HPDE6-E6E7 (cell line): ENCODE results near the gene ZNF20.
A peak's percentile ranks its signal among the peaks of the same experiment; 100 is the strongest.
"Not testable (repeated sequence)": the region's sequence is repeated elsewhere in the genome, so short reads cannot be mapped to it uniquely, and the experiment has no call there.

ENCODE experiments used
- DNase-seq: peaks from one replicate; pipeline ENCODE4 v3.0.0; 2011; ENCODE audit warnings: missing footprints; ENCODE audit errors: extremely low spot score

ZNF20 gene

DNA sequence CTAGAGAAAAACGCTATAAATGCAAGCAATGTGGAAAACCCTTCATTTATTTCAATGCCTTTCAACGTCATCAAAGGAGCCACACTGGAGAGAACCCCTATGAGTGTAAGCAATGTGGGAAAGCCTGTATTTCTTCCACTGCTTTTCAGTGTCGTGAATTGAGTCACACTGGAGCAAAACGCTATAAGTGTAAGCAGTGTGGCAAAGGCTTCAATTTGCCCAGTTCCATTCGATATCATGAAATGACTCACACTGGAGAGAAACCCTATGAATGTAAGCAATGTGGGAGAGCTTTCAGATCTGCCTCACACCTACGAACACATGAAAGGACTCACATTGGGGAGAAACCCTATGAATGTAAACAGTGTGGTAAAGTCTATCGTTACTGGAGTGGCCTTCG is 27.4 kb downstream of the ZNF20 start:
- DNase-seq, result no peak

DNA sequence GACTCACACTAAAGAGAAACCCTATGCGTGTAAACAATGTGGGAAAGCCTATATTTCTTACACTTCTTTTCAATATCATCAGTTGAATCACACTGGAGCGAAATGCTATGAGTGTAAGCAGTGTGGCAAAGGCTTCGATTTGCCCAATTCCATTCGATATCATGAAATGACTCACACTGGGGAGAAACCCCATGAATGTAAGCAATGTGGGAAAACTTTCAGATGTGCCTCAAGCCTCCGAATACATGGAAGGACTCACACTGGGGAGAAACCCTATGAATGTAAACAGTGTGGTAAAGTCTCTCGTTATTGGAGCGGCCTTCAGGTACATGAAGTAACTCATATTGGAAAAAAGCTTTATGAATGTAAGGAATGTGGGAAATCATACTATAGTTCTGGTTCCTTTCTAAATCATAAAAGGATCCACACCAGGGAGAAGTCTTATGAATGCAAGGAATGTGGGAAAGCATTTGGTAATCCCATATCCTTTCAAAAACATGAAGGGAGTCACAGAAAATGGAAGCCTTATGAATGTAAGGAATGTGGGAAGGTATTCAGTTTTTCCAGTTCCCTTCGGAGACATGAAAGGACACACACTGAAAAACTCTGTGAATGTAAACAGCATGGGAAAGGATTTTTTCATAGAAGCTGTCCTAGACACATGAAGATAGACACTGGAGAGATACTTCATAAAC is 28.1 kb downstream of the ZNF20 start:
- no peak for DNase-seq

DNA sequence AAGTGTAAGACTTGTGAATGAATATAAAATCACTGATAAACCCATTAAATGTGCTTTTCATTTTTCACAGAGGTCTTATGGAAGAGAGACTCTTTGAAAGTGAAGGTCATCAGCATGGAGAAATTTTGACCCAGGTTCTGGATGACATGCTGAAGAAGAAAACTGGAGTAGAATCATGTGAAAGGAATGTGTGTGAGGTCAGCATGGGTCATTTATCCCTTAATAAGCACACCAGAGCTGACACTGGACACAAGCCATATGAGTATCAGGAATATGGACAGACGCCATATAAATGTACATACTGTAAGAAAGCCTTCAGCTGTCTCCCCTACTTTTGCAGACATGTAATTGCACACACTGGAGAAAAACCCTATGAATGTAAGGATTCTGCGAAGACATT is 29.0 kb downstream of the ZNF20 start:
- DNase-seq, result no peak

DNA sequence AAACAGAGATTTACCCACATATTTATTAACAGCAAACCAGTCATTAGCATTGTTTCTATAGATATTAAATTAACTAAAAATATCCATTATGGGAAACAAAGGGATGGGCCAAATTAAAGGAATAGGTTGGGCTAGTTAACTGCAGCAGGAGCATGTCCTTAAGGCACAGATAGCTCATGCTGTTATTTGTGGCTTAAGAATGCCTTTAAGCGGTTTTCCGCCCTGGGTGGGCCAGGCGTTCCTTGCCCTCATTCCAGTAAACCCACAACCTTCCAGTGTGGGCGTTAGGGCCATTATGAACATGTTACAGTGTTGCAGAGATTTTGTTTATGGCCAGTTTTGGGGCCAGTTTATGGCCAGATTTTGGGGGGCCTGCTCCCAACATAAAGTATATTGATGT is 36.2 kb downstream of the ZNF20 start:
- not testable (repeated sequence) for DNase-seq

DNA sequence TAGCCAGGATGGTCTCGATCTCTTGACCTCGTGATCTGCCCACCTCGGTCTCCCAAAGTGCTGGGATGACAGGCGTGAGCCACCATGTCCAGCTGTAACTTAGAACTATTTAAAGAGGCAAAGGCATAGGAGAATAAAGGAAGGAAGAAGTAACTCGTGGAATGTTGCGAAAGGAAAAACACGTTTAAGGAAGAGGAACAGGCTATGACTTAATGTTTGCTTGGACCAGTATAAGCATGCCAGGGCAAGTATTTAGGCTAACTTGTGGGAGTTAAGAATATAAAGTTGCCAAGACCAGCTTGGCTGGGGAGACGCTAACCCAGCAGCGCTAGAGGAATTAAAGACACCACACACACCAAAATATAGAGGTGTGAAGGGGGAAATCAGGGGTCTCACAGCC is 42.1 kb downstream of the ZNF20 start:
- DNase-seq, result no peak

DNA sequence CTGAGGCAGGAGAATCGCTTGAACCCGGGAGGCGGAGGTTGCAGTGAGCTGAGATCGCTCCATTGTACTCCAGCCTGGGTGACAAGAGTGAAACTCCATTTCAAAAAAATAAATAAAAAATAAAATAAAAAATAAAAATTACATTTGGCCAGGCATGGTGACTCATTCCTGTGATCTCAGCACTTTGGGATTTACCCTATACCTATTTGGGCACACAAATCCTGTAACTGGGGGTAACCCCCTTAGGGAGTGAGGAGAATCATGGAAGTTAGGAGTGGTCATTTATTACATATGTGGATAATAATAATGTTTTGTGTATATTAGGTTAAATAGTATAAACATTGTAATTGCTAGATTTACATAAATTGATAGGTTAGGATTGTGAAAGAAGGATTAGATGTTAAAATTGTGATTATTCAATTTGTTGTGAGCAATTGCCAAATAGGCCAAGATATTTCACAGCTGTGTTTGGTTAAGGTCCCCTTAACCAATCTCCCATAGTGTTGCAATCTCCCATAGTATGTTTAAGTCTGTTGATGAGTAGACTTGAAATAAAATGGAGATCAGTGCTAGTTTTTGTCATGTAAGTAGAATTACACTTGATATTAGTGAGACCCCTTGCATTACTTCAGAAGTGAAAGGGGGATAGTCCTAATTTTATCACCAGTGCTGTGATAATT is 44.9 kb downstream of the ZNF20 start:
- DNase-seq, result no peak

DNA sequence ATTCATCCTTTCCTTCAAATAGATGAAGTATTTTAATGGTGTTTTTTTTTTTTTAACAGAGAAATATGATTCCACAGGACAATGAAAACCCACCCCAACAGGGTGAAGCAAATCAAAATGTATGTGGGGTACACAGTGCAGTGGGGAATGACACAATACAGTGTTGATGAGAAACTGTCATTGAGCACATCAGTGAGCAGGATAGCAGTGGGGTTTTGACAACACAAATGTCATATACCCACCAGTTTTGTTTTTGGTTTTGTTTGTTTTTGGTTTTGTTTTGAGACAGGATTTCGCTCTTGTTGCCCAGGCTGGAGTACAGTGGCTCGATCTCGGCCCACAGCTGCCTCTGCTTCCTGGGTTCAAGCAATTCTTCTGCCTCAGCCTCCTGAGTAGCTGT is 46.4 kb downstream of the ZNF20 start:
- DNase-seq, result no peak

DNA sequence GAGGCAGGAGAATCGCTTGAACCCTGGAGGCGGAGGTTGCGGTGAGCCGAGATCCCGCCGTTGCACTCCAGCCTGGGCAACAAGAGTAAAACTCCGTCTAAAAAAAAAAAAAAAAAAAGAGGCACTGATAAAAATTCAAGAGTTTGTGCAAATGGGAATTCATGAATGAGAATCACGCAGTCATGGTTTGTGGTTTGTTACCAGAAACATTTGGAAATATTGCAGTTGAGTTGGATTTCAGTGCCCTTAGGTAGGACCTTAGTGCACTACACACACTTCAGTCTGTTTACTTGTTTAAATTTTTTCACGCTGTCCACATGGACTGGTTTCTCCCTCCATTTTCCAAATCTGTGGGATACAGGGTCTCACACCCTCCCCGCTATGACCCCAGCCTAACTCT is 47.2 kb downstream of the ZNF20 start:
- DNase-seq, result no peak

DNA sequence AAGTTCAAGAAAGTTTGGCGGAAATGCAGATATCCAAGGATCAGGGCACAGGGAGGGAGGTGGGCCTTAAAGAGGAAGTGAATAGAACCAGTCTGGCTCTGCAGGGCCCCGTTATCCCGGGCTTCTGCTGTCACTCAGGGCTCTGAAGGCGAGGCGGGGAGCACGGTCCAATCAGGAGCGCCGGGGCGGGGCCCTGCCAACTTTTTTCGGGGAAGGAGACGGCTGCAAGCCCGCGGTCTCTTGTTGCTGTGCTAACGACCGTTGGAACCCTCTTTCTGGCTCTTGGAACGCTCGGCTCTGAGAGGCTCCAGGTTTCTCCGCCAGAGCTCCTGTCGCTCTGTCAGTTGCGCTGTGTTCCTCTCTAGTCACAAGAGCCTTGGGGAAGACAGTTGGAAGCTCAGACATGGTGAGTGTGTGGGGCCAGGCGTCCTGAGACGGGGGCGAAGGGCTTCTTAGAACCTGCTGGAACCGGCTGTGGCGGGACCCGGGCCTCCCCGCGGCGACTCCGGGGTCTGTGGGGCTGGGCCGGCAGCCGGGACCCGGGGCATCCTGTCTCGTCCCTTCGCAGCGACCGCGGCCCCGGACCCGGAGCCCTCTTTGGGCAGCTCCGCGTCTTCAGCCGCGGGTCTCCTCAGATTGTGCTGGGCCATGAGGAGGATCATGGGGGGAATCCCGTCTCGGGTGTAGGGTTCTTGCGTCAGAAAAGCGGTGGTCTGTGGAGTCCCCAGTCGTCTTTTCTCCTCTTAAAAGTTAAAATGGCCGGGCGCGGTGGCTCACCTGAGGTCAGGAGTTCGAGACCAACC is 47.9 kb downstream of the ZNF20 start:
- no peak for DNase-seq

DNA sequence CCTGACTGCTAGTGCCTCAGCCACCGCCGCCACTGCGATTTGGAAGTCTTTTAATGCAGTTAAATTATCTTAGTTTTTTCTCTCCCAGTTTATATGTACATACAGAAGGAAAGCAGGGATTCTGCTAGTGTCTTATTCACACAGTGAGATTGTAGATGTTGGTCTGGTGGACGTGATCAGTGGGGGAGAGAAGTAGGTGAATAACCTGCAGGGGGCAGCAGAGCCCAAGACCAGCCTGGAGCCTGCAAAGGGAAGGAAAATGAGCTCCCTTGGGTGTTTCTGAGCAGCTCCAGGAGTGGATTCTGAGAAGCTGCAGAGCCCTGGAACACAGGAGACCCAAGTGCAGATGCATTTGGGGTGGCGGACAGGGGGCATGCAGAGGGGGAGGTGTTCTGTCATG is 49.3 kb downstream of the ZNF20 start:
- DNase-seq, result peak; percentile 37

DNA sequence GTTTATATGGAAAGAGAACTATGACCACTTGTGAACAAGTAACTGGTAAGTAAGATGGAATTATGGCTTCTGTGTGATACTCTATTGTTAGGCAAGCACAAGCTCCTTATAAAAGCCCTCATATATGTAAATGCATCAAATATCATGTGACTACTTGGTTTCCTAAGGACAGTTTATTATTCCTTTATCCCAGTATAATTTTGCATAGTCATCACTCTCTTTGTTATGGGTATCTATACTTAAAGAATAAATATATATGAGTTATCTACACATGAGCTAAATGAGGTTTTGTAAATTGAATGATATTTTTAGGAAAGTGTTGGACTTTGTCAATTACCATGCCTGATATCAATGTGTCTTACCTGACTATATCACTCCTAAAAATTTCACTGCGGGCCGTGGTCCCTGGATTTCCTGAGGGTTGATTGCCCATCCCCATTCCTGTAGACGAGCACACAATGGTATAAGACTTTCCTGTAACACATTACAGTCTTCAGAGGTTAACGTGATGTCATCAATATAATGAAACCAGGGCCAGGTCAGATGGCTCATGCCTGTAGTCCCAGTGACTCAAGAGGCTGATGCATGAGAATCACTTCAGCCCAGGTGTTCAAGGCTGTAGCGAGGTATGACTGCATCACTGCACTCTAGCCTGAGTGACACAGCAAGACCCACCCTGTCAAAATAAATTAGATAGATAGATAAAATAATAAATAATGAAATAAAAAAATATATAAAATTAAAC is 54.9 kb downstream of the ZNF20 start:
- no peak for DNase-seq

DNA sequence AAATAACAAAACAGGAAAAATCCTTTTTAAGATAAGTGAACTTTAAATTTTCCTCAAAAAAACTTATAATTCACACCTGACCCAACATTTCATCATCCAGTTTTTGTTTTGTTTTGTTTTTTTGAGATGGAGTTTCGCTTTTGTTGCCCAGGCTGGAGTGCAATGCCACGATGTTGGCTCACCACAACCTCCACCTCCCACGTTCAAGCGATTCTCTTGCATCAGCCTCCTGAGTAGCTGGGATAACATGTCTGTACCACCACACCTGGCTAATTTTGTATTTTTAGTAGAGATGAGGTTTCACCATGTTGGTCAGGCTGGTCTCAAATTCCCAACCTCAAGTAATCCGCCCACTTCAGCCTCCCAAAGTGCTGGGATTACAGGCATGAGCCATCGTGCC is 56.8 kb downstream of the ZNF20 start:
- DNase-seq, result not testable (repeated sequence)
